Nephron (organoid): ENCODE results near the gene CDC42SE2.
"Not testable (repeated sequence)": the region's sequence is repeated elsewhere in the genome, so short reads cannot be mapped to it uniquely, and the experiment has no call there.

ENCODE experiments used
- H3K27ac Mint-ChIP-seq, 3 experiments: 2 replicates each; pipeline ENCODE4 v1.8.0; 2020; ENCODE audit warnings: mixed read lengths in 3 of 3, mild to moderate bottlenecking in 2 of 3, moderate library complexity in 1 of 3
- H3K27me3 Mint-ChIP-seq: 2 replicates; pipeline ENCODE4 v1.8.0; 2021; ENCODE audit warnings: low read depth, mild to moderate bottlenecking, moderate library complexity, mixed read lengths
- H3K36me3 Mint-ChIP-seq: 2 replicates; pipeline ENCODE4 v1.8.0; 2020; ENCODE audit warnings: low read depth, mixed read lengths
- H3K4me1 Mint-ChIP-seq: 2 replicates; pipeline ENCODE4 v1.8.0; 2020; ENCODE audit warnings: mixed read lengths
- H3K4me3 Mint-ChIP-seq, 3 experiments: 2 replicates each; pipeline ENCODE4 v1.8.0; 2020; ENCODE audit warnings: mild to moderate bottlenecking in 3 of 3, mixed read lengths in 3 of 3, moderate library complexity in 2 of 3
- H3K9me3 Mint-ChIP-seq: 2 replicates; pipeline ENCODE4 v1.8.0; 2020; ENCODE audit warnings: mixed read lengths
- CTCF ChIP-seq, 3 experiments: fragments of 200-600 bp; sonication (generic); IDR thresholded peaks; one replicate each; pipeline ENCODE4 v1.5.0; 2021; ENCODE audit warnings: antibody characterized with exemption in 3 of 3; ENCODE audit not compliant: unreplicated experiment in 3 of 3

Gene CDC42SE2

GRCh38 chr5:131396015-131396414, 132.2 kb downstream of the CDC42SE2 start:
- peaks cover 5% of the 10 kb centered on the region for H3K4me1 Mint-ChIP-seq
- peaks cover 79% of the 10 kb centered on the region for H3K36me3 Mint-ChIP-seq
- no peak for TF ChIP-seq CTCF (IDR thresholded peaks at IDR 0.05; ENCODE audit: unreplicated experiment in 3 of 3)
- H3K27ac Mint-ChIP-seq = peak overlapping the region in 2 of 3 experiments; percentile 60 to 65
- no peaks in the 10 kb centered on the region for H3K27me3 Mint-ChIP-seq
- peaks cover 7% of the 10 kb centered on the region for H3K9me3 Mint-ChIP-seq
- H3K4me3 Mint-ChIP-seq = no peak overlapping the region

GRCh38 chr5:131396630-131397273, 132.9 kb downstream of the CDC42SE2 start:
- Mint-ChIP-seq H3K9me3 (peaks cover 8% of the 10 kb centered on the region), H3K4me3 (no peak overlapping the region), H3K4me1 (peaks cover 5% of the 10 kb centered on the region), H3K27me3 (no peaks in the 10 kb centered on the region), H3K27ac (peak overlapping the region; percentile 60 to 75 (median 65)), H3K36me3 (peaks cover 76% of the 10 kb centered on the region)
- TF ChIP-seq CTCF (IDR thresholded peaks at IDR 0.05; ENCODE audit: unreplicated experiment in 3 of 3) = no peak

GRCh38 chr5:131399007-131399406, 135.2 kb downstream of the CDC42SE2 start:
- not testable (repeated sequence) for H3K27me3 Mint-ChIP-seq, H3K4me3 Mint-ChIP-seq, H3K27ac Mint-ChIP-seq, H3K4me1 Mint-ChIP-seq
- Mint-ChIP-seq H3K9me3 (peaks cover 21% of the 10 kb centered on the region), H3K36me3 (peaks cover 80% of the 10 kb centered on the region)

- Mint-ChIP-seq H3K4me3 (no peak overlapping the region), H3K27ac (peak overlapping the region in 1 of 3 experiments; percentile 10), H3K36me3 (peaks cover 82% of the 10 kb centered on the region), H3K27me3 (no peaks in the 10 kb centered on the region), H3K4me1 (no peaks in the 10 kb centered on the region), H3K9me3 (peaks cover 21% of the 10 kb centered on the region)
- TF ChIP-seq CTCF (IDR thresholded peaks at IDR 0.05; ENCODE audit: unreplicated experiment in 3 of 3) = no peak
Observed at GRCh38 chr5:131400585-131400984, 136.7 kb downstream of the CDC42SE2 start.

- H3K4me1 Mint-ChIP-seq = no peaks in the 10 kb centered on the region
- peaks cover 16% of the 10 kb centered on the region for H3K9me3 Mint-ChIP-seq
- H3K27ac Mint-ChIP-seq = no peak overlapping the region
- TF ChIP-seq CTCF (IDR thresholded peaks at IDR 0.05; ENCODE audit: unreplicated experiment in 3 of 3) = no peak
- no peak overlapping the region for H3K4me3 Mint-ChIP-seq
- H3K27me3 Mint-ChIP-seq = no peaks in the 10 kb centered on the region
- H3K36me3 Mint-ChIP-seq = peaks cover 76% of the 10 kb centered on the region
Observed at GRCh38 chr5:131405674-131406073, 141.8 kb downstream of the CDC42SE2 start.

GRCh38 chr5:131406076-131406475, 142.2 kb downstream of the CDC42SE2 start:
- H3K36me3 Mint-ChIP-seq = peaks cover 75% of the 10 kb centered on the region
- H3K9me3 Mint-ChIP-seq = peaks cover 14% of the 10 kb centered on the region
- no peak for TF ChIP-seq CTCF (IDR thresholded peaks at IDR 0.05; ENCODE audit: unreplicated experiment in 3 of 3)
- no peaks in the 10 kb centered on the region for H3K27me3 Mint-ChIP-seq
- H3K4me3 Mint-ChIP-seq = no peak overlapping the region
- no peak overlapping the region for H3K27ac Mint-ChIP-seq
- H3K4me1 Mint-ChIP-seq = no peaks in the 10 kb centered on the region
